GM19099 (cell line): Measurements from ENCODE around the gene DRAM1.

Experiments
- POLR2A ChIP-seq: IDR thresholded peaks from 3 replicates; pipeline ENCODE4 v1.6.1; 2011; ENCODE audit warnings: low read depth; ENCODE audit not compliant: insufficient read length; ENCODE audit errors: extremely low read depth

The DRAM1 gene

DNA sequence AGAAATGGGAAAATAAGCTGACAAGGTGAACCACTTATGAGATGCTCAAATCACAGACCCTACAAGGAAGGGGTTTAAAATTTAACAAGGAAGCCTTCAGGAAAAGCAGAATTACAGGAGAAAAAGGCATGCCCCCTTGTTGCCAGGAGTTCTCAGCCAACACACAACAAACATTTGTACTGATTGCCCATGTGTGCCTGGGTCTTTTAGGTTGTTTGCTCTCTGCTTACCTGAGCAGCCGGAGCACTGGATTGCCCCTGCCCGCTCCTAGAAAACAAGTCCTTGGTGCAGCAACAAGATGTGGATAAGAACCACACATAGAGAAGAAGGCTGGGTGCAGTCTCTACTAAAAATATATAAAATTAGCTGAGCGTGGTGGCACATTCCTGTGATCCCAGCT, 3.4 kb downstream of the DRAM1 start:
- TF ChIP-seq POLR2A = no peak

- no peak for TF ChIP-seq POLR2A
These were observed 3.8 kb downstream of the DRAM1 start for GRCh38 chr12:101881228-101881627.

- TF ChIP-seq POLR2A = no peak
These were observed 6.8 kb downstream of the DRAM1 start for GRCh38 chr12:101884174-101884573.

GRCh38 chr12:101885912-101886561, 8.7 kb downstream of the DRAM1 start:
- no peak for TF ChIP-seq POLR2A

- no peak for TF ChIP-seq POLR2A
These were observed 11.9 kb downstream of the DRAM1 start for GRCh38 chr12:101889211-101889752.

GRCh38 chr12:101891462-101891971, 14.1 kb downstream of the DRAM1 start:
- no peak for TF ChIP-seq POLR2A

GRCh38 chr12:101892794-101893193, 15.4 kb downstream of the DRAM1 start:
- no peak for TF ChIP-seq POLR2A

- TF ChIP-seq POLR2A = no peak
These were observed 24.4 kb downstream of the DRAM1 start for GRCh38 chr12:101901777-101902176.

DNA sequence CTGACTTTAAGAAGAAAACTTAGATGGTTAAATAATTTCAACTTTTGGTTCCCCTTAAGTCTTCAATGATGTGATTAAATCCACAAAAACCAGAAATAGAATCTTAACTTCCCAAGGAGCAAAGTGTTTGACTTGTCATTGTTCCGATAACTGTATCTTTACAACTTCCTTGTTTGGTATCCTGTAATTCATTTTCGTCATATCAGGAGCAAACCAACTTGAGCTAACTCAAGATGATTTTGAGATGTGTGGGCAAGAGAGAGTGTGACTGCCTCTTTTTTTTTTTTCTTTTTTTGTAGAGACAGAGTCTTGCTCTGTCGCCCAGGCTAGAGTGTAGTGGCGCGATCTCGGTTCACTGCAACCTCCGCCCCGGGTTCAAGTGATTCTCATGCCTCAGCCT, 25.3 kb downstream of the DRAM1 start:
- TF ChIP-seq POLR2A = no peak

DNA sequence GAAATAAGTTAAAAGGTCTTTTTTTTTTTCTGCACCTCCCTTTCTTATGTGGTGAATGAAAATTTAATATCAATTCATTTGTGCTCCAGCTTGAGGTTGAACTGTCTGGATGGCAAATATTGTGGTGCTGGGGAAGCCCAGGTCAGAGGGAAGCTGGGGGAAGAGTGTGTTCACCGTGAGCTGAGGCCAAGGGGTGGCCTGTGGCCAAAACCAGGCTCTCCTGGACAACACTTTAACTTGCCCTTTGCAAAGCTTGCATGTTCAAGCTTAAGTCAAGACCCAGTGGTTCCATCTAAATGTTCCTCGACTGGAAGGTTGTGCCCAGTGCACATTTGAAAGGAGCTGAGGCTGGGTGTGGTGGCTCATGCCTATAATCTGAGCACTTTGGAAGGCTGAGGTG, 28.8 kb downstream of the DRAM1 start:
- TF ChIP-seq POLR2A = no peak

DNA sequence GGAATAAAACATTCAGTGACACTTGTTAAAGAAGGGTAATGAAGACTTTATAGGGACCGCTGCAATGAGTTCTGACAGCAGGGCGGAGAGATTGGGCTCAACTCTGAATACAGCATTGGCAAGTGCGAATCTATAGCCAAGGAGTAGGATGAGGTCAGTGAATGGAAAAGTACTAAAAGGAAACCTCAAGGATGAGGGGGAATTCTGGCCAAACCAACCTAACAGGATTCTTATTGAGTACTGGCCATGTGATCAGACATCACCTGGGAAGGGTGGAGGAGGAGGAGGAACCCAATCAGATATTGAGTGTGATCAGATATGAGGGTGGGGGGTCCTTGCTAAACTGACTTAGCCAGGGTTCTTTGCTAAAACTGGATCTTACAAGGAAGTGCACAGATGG, 31.0 kb downstream of the DRAM1 start:
- TF ChIP-seq POLR2A = no peak

GRCh38 chr12:101909646-101910045, 32.3 kb downstream of the DRAM1 start:
- TF ChIP-seq POLR2A = no peak

DNA sequence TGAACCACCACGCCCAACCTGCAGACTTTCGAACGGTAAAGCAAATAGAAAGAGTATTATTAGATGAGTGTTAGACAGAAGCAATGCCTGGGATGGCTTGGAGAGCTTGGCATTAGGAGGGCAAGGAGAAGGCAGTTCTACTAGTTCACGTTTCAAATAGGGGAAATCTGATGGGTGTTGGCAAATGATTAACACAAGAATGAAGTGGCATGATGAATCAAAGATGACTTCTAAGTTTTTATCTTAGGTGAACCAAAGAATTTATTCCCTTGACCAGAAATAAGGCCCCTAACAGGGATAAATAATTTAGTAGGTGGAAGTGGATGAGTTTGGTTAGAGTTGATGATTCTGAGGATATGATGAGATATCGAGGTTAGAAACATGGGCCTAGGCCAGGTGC, 38.5 kb downstream of the DRAM1 start:
- no peak for TF ChIP-seq POLR2A

GRCh38 chr12:101919447-101919846, 42.1 kb downstream of the DRAM1 start:
- TF ChIP-seq POLR2A = no peak

DNA sequence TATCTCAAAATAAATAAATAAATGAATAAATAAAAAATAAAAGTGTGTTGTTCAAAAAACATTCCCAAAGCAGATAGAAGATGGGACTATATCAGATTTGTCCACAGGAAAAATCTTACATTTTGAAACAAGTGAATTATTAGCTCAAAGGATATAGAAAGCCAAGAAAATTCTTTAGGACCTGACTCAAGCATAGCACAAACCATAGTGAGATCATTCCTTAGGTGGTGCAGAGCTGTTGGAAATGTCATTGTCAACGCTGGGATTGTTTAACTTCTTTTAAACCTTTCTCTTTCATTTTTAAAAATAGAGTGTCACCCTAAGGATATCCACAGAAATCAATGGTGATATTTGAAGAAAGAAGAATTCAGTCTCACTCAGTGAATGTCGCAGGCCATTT, 43.5 kb downstream of the DRAM1 start:
- no peak for TF ChIP-seq POLR2A

DNA sequence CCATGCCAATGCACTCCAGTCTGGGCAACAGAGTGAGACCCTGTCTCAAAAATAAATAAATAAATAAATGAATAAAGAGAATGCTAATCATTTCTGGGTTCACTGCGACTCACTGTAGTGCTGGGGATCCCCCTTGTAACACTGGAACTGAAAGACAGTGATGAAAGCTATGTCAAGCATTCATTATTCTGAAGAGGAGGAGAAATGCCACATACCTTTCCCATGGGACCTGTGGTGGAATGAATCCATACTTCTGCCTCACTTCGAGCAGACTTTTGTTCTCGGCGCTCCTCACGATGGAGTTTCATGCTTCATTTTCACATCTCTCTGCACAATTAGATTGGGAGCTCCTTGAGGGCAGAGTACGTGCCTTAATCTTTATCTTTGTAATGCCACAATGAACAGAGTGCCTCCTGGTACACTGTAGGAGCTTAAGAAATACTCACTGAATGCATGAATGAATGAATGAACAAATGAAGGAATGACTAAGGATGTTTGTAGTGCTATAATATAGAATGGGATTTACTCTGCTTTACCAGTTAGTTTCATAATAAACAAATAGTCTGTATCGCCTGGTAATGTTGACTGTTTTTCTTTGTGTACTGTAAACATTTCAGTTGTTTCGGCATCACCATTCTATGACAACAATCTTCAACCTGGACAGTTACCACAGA, 45.8 kb downstream of the DRAM1 start:
- no peak for TF ChIP-seq POLR2A
